Loucy (cell line): ENCODE measurements around the gene CRIP2.

Experiments
- H2AFZ ChIP-seq: fragments of 200-600 bp; sonication (generic); 2 replicates; pipeline ENCODE4 v1.6.0; 2016; ENCODE audit warnings: antibody characterized with exemption, mild to moderate bottlenecking, low read length, moderate library complexity
- H3F3A ChIP-seq: fragments of 200-600 bp; 2 replicates; pipeline ENCODE4 v1.6.0; 2016; ENCODE audit warnings: antibody characterized with exemption, low read depth, mild to moderate bottlenecking
- H3K27me3 ChIP-seq: fragments of 200-600 bp; sonication (generic); 2 replicates; pipeline ENCODE4 v1.6.1; 2014; ENCODE audit warnings: low read length, mild to moderate bottlenecking; ENCODE audit not compliant: insufficient read depth, poor library complexity, severe bottlenecking
- H3K36me3 ChIP-seq: fragments of 200-600 bp; sonication (generic); 2 replicates; pipeline ENCODE4 v1.6.1; 2016; ENCODE audit warnings: low read length; ENCODE audit not compliant: insufficient read depth
- H3K4me1 ChIP-seq: fragments of 200-600 bp; sonication (generic); 2 replicates; pipeline ENCODE4 v1.5.1; 2014; ENCODE audit warnings: low read length, mild to moderate bottlenecking; ENCODE audit not compliant: insufficient read depth, poor library complexity, severe bottlenecking
- H3K4me2 ChIP-seq: fragments of 200-600 bp; sonication (generic); 2 replicates; pipeline ENCODE4 v1.6.0; 2014; ENCODE audit warnings: antibody characterized with exemption, low read length, low read depth, mild to moderate bottlenecking; ENCODE audit not compliant: poor library complexity, severe bottlenecking
- H3K4me3 ChIP-seq: fragments of 200-600 bp; sonication (generic); 2 replicates; pipeline ENCODE4 v1.5.1; 2014; ENCODE audit warnings: low read length, mild to moderate bottlenecking, mixed read lengths; ENCODE audit not compliant: poor library complexity, severe bottlenecking
- H3K79me2 ChIP-seq: fragments of 200-600 bp; sonication (generic); 2 replicates; pipeline ENCODE4 v1.6.1; 2014; ENCODE audit warnings: low read length; ENCODE audit not compliant: insufficient read depth
- H3K9ac ChIP-seq: fragments of 200-600 bp; sonication (generic); 2 replicates; pipeline ENCODE4 v1.6.0; 2014; ENCODE audit warnings: mild to moderate bottlenecking, low read depth, low read length, moderate library complexity; ENCODE audit not compliant: poor library complexity, severe bottlenecking
- H3K9me2 ChIP-seq: fragments of 200-600 bp; sonication (generic); replicated peaks from 2 replicates; pipeline ENCODE4 v1.6.1; 2016; ENCODE audit warnings: low read depth, low read length, mixed read lengths
- H3K9me3 ChIP-seq: fragments of 200-600 bp; sonication (generic); 2 replicates; pipeline ENCODE4 v1.6.1; 2014; ENCODE audit warnings: mild to moderate bottlenecking, antibody characterized with exemption, low read length, low read depth; ENCODE audit not compliant: insufficient read depth
- H4K20me1 ChIP-seq: fragments of 200-600 bp; sonication (generic); 2 replicates; pipeline ENCODE4 v1.6.0; 2014; ENCODE audit warnings: antibody characterized with exemption, low read length, mild to moderate bottlenecking; ENCODE audit not compliant: insufficient read depth, poor library complexity, severe bottlenecking
- CTCF ChIP-seq: fragments of 200-600 bp; sonication (generic); conservative IDR thresholded peaks from 2 replicates; pipeline ENCODE4 v1.5.1; 2014; ENCODE audit warnings: mild to moderate bottlenecking, antibody characterized with exemption, low read length
- EZH2phosphoT487 ChIP-seq: fragments of 200-600 bp; IDR thresholded peaks from 2 replicates; pipeline ENCODE4 v1.6.1; 2018; ENCODE audit warnings: antibody characterized with exemption, mild to moderate bottlenecking, moderate library complexity, borderline replicate concordance

The CRIP2 gene

GRCh38 chr14:105450123-105450505, 24.5 kb upstream of the CRIP2 start:
- Histone ChIP-seq H4K20me1 (peaks cover 19% of the 10 kb centered on the region), H2AFZ (no peak overlapping the region), H3K4me3 (no peak overlapping the region), H3K9ac (no peak overlapping the region), H3K4me2 (no peak overlapping the region), H3K36me3 (peaks cover 53% of the 10 kb centered on the region; the same call in 1 of the 2 replicates), H3K79me2 (peaks cover 16% of the 10 kb centered on the region; the same call in 1 of the 2 replicates), H3K9me2 (no peaks in the 10 kb centered on the region), H3F3A (no peaks in the 10 kb centered on the region), H3K4me1 (no peaks in the 10 kb centered on the region), H3K27me3 (no peaks in the 10 kb centered on the region), H3K9me3 (no peaks in the 10 kb centered on the region)
- no peak for TF ChIP-seq CTCF
- no peak for TF ChIP-seq EZH2phosphoT487

GRCh38 chr14:105450864-105451720, 23.5 kb upstream of the CRIP2 start:
- H4K20me1 ChIP-seq, result peaks cover 17% of the 10 kb centered on the region
- no peak overlapping the region for H3K4me2 ChIP-seq
- peaks cover 16% of the 10 kb centered on the region; the same call in 1 of the 2 replicates for H3K79me2 ChIP-seq
- H2AFZ ChIP-seq, result no peak overlapping the region
- no peaks in the 10 kb centered on the region for H3K27me3 ChIP-seq
- H3K4me3 ChIP-seq, result no peak overlapping the region
- no peaks in the 10 kb centered on the region for H3K9me2 ChIP-seq
- no peak for TF ChIP-seq CTCF
- TF ChIP-seq EZH2phosphoT487, result no peak
- peaks cover 55% of the 10 kb centered on the region; the same call in 1 of the 2 replicates for H3K36me3 ChIP-seq
- H3K4me1 ChIP-seq, result no peaks in the 10 kb centered on the region
- H3K9ac ChIP-seq, result no peak overlapping the region
- H3F3A ChIP-seq, result no peaks in the 10 kb centered on the region
- no peaks in the 10 kb centered on the region for H3K9me3 ChIP-seq

GRCh38 chr14:105452963-105453362, 21.7 kb upstream of the CRIP2 start:
- Histone ChIP-seq H3K27me3 (no peaks in the 10 kb centered on the region), H3K4me1 (no peaks in the 10 kb centered on the region), H2AFZ (no peak overlapping the region), H3K36me3 (peaks cover 63% of the 10 kb centered on the region; the same call in 1 of the 2 replicates), H3K4me3 (no peak overlapping the region), H4K20me1 (peaks cover 12% of the 10 kb centered on the region), H3F3A (no peaks in the 10 kb centered on the region), H3K79me2 (peaks cover 12% of the 10 kb centered on the region; the same call in 1 of the 2 replicates), H3K9me2 (no peaks in the 10 kb centered on the region), H3K9me3 (no peaks in the 10 kb centered on the region), H3K9ac (no peak overlapping the region), H3K4me2 (no peak overlapping the region)
- no peak for TF ChIP-seq EZH2phosphoT487
- no peak for TF ChIP-seq CTCF
